ENCODE data around the gene TMEM144.

The TMEM144 gene

DNA sequence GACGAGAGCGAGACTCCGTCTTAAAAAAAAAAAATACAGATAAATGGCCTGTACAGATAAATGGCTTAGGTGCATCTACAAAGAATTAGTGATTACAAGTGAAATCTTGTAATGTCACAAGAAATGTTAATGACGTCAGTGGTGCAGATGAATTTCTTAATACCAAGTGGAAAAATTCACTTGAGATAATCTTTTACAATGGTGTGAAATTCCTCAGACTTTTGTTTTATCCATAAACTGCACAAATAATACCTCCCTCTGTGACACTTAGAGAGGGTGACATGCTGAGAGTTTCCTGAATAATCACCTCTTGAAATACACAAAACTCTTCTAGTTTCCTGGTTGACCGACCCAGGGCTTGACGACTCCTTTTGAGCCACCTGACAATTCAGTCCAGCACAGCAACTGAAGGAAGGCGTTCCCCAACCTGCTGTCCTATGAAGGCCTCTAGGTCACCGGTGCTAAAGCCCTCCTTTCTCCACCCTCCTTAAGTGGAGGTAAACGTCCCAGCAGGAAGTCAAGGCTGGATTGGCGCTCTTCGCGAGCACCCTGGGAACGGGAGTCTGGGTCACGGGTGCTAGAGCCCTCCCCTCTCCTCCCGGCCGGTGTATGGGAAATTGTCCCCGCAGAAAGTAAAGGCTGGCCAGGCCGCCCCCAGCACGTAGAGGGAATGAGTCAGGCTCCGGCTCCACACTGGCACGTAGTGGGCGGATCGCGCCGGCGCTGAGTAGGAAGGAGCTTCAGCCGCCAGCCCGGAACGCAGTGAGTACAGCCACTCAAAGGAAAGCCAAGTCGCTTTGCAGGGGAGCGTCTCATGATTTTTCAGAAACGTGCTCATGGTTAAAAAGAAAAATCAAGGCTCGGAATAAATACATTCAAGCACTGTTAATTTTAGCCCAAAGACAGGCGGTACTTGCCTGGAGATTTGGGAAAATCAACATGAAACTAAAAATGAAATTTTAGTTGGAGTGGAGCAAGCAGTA lies at the start of gene TMEM144:
Gene TMEM144, plus strand, starts transcription at position 662 of the 983 bp plus-strand sequence. CDS start 2,182 bp downstream, outside the sequence.
- peak; percentile 4 for DNase-seq (ENCODE audit: low read depth, low spot score)

DNA sequence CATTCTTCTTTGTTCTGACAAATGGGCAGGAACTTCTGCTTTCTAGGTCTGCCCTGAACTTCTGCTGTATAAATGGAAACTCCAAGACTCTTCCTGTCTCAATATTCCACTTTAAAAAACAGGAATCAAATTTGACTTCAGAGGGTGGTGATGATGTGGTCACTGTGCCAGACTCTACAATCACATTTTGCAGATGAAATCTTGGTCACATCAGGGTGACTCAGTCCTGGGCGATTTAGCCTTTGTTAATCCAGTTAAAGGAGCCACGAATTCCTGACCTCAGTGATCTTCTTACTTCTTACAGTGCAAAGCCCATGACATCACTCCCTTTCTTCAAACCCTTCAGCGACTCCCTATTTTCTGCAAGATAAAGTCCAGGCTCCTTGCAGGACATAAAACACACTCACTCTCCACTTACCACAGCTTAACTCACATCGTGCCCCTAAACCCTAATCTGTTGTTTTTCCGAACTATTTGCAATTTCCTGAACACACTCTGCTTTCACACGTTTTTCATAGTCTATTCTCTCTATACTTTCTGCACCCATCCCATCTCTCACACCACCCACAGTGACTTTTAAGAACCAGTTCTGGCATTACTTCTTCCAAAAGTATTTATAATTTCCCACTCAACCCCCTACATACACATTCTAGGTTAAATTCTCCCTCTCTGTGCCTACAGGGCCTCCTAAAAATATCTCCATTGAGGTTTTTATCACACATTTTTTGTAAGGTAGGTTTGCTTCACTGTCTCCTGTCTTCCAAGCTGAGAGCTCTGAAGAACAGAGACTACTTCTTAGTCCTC lies 48.5 kb upstream of the TMEM144 start:
- no peak for DNase-seq (ENCODE audit: low read depth, low spot score)

GRCh38 chr4:158162631-158163030 lies 47.7 kb upstream of the TMEM144 start:
- DNase-seq (ENCODE audit: low read depth, low spot score) = no peak

DNA sequence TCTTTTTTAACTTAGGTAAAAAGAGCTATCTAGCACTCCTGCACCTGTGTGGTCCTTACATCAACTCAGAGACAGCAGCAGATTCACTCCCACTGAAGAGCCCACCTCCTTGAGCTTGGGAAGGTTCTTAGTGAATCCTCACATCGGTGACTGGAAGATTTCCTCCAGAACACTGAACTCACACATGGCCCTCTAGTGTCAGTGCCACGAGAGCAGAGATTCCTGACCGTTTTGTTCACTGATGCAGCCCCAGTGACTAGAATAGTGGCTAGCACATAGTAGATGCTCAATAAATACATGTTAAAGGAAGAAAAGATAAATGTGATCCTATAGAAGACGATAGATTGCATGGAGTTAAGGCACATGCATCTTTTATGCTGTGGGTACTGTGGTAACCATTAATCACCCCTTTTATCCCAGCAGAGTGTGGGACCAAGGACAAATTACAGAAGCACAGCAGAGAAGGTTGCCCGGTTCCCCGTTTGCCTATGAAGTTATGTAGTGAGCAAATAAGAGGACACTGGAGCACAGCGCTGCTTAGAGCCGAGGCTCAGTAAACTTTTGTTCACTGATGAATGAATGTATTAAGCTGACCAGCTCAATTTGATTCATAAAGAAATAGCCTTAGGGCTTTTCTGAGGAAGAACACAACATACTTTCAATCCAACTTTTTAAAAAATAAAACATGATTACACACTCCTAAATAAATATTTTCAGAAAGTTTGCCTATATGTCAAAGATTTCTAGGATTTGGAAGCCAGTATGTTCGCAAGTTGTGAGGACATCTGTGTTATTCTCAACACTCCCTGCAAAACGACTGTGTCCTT lies 46.1 kb upstream of the TMEM144 start:
- DNase-seq (ENCODE audit: low read depth, low spot score) = no peak

- no peak for DNase-seq (ENCODE audit: low read depth, low spot score)
Observed at GRCh38 chr4:158164768-158165213, 45.5 kb upstream of the TMEM144 start.

GRCh38 chr4:158166701-158167100 lies 43.6 kb upstream of the TMEM144 start:
- DNase-seq (ENCODE audit: low read depth, low spot score) = no peak

GRCh38 chr4:158168606-158169005 lies 41.7 kb upstream of the TMEM144 start:
- no peak for DNase-seq (ENCODE audit: low read depth, low spot score)

DNA sequence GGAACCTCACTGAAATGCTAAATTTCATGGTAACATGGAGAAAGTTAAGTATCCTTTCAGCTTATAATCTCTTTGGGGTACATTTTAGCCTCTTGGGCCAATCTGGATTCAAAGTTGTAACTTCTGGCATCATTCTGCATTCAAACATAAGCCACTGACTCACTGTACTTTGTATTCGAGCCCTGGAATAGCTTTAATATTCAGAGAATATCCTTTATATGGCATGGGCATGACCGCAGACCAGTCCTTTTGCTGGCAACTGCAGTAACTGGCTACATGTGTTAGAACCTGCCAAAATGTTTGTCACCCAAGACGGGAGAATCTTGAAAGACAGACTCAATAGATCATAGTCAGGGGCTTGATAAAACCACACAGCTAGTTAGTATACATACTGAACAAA lies 40.8 kb upstream of the TMEM144 start:
- no peak for DNase-seq (ENCODE audit: low read depth, low spot score)

DNA sequence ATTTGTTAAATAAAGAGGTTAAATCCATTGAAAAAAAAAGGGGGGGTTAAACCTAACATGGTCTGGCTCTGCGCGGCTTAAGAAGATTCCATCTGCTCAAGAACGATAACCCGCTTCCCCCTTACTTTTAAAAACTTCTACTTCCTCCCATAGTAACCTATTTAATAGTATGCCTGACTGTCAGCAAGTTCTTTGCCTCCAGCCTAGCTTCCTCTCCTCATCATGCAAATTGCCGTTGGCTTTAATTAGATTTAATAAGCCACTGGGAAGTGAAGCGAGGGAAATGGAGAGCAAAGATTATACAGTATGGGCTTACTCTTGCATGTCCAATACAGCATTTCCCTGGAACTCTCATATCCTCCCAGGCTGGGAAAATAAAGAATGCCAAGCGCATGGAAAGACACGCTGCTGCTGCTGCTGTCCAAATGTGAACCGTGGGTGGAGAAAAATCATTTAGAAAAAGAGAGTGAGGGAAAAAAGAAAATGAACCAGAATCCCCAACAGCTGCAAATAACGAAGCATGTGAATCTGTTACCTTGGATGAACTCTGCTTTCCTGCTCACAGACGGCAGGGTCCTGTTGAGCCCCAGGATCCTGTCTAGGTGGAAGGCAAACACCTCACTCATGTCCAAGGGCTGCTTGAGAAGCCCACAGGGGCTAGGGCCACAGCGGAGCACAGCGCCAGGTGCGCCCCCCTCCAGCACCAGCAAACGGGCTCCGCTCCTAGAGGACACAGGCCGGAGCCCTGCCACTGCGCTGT lies 40.2 kb upstream of the TMEM144 start:
- no peak for DNase-seq (ENCODE audit: low read depth, low spot score)

DNA sequence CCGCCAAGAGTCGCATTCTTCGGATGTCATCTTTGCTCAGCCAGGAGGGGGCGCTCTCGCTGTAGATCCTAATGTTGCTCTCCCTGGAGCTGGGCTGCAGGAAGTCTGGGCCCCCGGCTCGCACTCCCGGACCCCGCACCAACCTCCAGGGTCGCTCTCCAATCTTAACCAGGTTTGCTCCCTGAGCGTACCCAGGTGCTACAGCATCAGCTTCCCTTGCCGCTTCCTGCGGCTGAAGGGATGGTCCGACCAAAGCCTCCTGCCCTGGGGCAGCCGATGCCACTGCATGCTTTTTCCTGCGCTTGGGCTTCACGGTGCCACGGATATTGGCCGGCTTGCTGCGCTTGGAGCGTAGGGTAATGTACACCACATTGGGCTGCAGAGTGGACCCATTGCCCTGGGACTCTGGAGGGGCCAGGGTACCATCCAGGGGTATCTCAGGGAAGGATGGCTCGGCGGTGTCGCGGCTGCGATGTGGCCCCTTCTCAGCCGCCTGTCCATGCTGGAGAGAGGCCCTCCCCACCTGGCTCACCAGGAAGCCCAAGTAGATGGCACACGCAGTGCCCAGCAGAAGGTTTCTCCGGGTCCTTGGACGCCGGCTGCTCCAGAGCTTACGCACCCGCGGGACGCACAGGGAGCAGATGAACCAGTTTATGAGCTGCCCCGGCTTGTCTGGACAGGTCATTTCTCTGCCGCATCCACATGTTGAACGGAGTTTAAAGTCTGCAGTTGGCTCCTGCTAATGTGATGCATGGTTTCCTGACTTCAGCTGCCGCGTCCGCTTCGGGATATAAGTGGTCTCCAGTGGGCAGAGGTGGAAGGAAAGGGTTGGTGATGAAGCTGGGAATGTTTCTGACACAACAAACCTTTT lies 39.4 kb upstream of the TMEM144 start:
- no peak for DNase-seq (ENCODE audit: low read depth, low spot score)

- no peak for DNase-seq (ENCODE audit: low read depth, low spot score)
Observed at GRCh38 chr4:158172261-158173258, 37.7 kb upstream of the TMEM144 start, which contains the start of gene GASK1B. Gene GASK1B (minus strand): TSS chr4:158173025. CDS start chr4:158171375, 1,650 bp downstream.

DNA sequence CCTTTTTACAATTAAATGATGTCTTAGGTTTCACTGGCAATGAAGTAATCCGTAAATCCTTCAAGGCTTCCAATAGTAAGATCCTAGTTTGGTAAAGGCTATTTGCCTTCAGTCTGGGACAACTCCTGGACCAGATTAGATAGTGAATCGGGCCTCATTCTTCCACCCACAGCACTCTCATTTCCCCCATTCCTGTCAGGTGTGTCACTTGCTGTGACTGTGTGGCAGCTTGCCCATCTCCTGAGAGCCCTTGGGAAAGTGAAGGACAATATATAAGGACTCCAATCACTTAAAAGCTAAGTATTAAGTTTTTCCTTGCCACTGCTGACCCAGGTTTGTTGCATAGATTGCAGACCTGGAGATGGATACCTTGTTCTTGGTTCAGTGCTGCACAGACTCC lies 34.2 kb upstream of the TMEM144 start:
- no peak for DNase-seq (ENCODE audit: low read depth, low spot score)

- DNase-seq (ENCODE audit: low read depth, low spot score) = no peak
Observed at GRCh38 chr4:158176776-158177175, 33.5 kb upstream of the TMEM144 start.

DNA sequence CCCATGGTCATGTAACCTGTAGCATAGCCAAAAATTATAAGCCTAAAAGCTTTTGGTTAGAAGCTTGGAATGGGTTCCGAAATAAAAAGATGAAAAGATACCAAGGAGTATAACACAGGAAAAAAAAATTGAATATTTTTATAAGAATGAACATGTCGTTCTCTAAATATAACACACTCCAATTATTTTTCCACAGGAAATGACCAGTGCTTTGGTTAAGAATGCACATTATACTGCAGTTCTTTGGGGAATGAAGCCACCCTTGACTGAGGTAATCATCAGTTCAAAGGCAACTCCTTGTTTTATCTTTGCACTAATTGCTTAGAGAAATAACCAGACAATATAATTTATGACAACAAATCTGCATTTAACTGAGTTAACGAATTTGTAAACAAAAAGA lies 30.8 kb upstream of the TMEM144 start:
- no peak for DNase-seq (ENCODE audit: low read depth, low spot score)

- DNase-seq (ENCODE audit: low read depth, low spot score) = no peak
Observed at GRCh38 chr4:158181906-158182305, 28.4 kb upstream of the TMEM144 start.

DNA sequence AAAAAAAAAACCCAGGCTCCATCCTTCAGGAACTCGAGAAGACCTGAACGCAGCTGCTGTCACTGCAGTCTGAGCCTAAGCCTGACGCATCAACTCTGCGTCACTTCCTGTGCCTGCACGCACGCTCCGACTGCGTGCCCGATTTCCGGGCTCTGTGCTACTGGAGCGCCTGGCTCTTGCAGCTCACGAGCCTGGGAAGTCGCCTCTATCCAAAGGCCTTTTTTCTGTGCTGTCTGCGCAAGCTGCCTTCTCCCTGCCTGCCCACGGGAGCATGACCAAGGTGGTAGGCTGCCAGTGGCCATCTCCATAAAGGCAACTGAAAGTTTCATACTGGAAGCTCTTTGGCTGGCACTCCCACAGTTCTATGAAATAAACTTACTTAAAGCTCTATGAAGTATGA lies 27.6 kb upstream of the TMEM144 start:
- DNase-seq (ENCODE audit: low read depth, low spot score) = no peak

GRCh38 chr4:158186815-158187214 lies 23.5 kb upstream of the TMEM144 start:
- no peak for DNase-seq (ENCODE audit: low read depth, low spot score)

GRCh38 chr4:158189422-158189821 lies 20.9 kb upstream of the TMEM144 start:
- DNase-seq (ENCODE audit: low read depth, low spot score) = no peak
